ENCODE results near the gene CACNA1A. TPM values are rescaled to one million over a fixed set of nuclear protein-coding genes. Genes with fewer than 3 reads are reported as not detected.

Gene CACNA1A
- total and polyA plus RNA-seq, 2 of the 4 experiments (the other 2 are of a cell fraction), result 5.9 to 15.0 TPM

DNA sequence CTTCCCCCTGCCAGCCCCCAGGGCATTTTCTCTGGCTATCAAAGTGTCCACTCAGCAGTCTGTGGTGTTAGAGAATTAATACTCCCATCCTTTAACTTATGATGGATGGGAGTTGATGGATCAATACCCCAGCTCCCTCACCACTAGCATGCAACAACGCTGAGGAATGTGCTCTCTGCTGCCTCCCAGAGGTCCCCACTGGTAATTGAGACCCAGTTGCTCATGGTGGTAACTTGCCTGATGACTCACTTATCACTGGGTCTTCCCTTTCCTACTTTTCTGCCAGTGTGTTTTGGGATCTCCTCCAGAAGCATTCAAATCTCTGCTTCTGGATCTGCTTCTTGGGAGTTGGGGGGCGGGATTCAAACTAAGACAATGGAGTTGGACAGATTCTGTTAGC is 20.3 kb upstream of the CACNA1A start:
- Histone ChIP-seq H3K18ac (ENCODE audit: low read depth, low read length) (no peak overlapping the region), H2BK15ac (ENCODE audit: low read depth, low read length) (no peak overlapping the region), H3K27me3 (ENCODE audit: control insufficient read depth, insufficient read depth, low read length) (peaks cover 9% of the 10 kb centered on the region), H2AK5ac (ENCODE audit: low read depth, low read length) (no peak overlapping the region), H4K5ac (ENCODE audit: low read depth, low read length) (no peak overlapping the region), H3K23ac (ENCODE audit: low read depth, low read length) (no peak overlapping the region), H2AFZ (replicated peaks; ENCODE audit: low read length, poor library complexity) (no peak overlapping the region), H4K20me1 (ENCODE audit: insufficient read depth, low read length) (no peaks in the 10 kb centered on the region), H3K4me3 (ENCODE audit: insufficient read depth, low read depth, low read length) (no peak overlapping the region), H3K4me1 (ENCODE audit: control insufficient read depth, insufficient read depth, low read length) (no peaks in the 10 kb centered on the region), H3K9ac (ENCODE audit: low read depth, low read length) (no peak overlapping the region), H3K79me1 (ENCODE audit: low read depth in 1 of 2, low read length in 2 of 2) (no peaks in the 10 kb centered on the region), H2BK20ac (ENCODE audit: low read depth, low read length) (no peak overlapping the region), H3K9me1 (ENCODE audit: insufficient read depth, low read length) (no peaks in the 10 kb centered on the region), H2BK120ac (ENCODE audit: low read depth, low read length) (no peak overlapping the region), H3K4ac (ENCODE audit: low read depth, low read length) (no peak overlapping the region), H3K56ac (ENCODE audit: extremely low read depth, insufficient read depth, low read length) (no peak overlapping the region), H4K91ac (ENCODE audit: insufficient read depth, low read depth, low read length) (no peak overlapping the region), H3K4me2 (ENCODE audit: low read depth, low read length) (no peak overlapping the region), H3K27ac (ENCODE audit: insufficient read depth, low read length) (no peak overlapping the region), H3K9me3 (ENCODE audit: control insufficient read depth, insufficient read depth, low read length) (peaks cover 2% of the 10 kb centered on the region), H3K36me3 (ENCODE audit: control insufficient read depth, insufficient read depth, low read length) (no peaks in the 10 kb centered on the region), H3K14ac (replicated peaks; ENCODE audit: low read depth, low read length) (no peak overlapping the region), H4K8ac (ENCODE audit: low read depth in 2 of 2, low read length in 2 of 2) (no peak overlapping the region), H2AK9ac (replicated peaks; ENCODE audit: low read depth, low read length, poor library complexity) (no peak overlapping the region), H2BK5ac (ENCODE audit: low read depth, low read length, poor library complexity, severe bottlenecking) (no peak overlapping the region)
- POLR2A ChIA-PET (ENCODE audit: unreplicated experiment), result no interaction called here
- TF ChIP-seq MAFK (IDR thresholded peaks at IDR 0.05; ENCODE audit: low read depth, low read length) (peak; percentile 42; the same call in 1 of the 2 replicates), RAD21 (IDR thresholded peaks at IDR 0.05; ENCODE audit: low read length) (no peak)
- TF ChIP-seq, protein P1, sequence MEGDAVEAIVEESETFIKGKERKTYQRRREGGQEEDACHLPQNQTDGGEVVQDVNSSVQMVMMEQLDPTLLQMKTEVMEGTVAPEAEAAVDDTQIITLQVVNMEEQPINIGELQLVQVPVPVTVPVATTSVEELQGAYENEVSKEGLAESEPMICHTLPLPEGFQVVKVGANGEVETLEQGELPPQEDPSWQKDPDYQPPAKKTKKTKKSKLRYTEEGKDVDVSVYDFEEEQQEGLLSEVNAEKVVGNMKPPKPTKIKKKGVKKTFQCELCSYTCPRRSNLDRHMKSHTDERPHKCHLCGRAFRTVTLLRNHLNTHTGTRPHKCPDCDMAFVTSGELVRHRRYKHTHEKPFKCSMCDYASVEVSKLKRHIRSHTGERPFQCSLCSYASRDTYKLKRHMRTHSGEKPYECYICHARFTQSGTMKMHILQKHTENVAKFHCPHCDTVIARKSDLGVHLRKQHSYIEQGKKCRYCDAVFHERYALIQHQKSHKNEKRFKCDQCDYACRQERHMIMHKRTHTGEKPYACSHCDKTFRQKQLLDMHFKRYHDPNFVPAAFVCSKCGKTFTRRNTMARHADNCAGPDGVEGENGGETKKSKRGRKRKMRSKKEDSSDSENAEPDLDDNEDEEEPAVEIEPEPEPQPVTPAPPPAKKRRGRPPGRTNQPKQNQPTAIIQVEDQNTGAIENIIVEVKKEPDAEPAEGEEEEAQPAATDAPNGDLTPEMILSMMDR (conservative IDR thresholded peaks at IDR 0.05; ENCODE audit: low read depth, low read length), result peak; percentile 28
- dilution Hi-C loops (cut with HindIII; ENCODE audit: low sequenced_read_pairs, unreplicated experiment), result no loop called here
- CTCF ChIA-PET, result interaction anchor here (0.5 to 0.6 kb wide), 2 partner anchors 47 to 359 kb away, joined by 3 to 4 read pairs; no protein-coding TSS in a partner anchor
- WGBS, 2 experiments (ENCODE audit: extremely low coverage in 2 of 2, insufficient read length in 1 of 2), result no CpG with 5 or more reads among the region's 2 CpGs
- no peak for ATAC-seq (ENCODE audit: low read depth)
- no TSS peak for BruUV-seq (replicated peaks)
- peak; percentile 18 for DNase-seq
- in situ Hi-C loops (cut with MboI; ENCODE audit: low sequenced_read_pairs), result no loop called here
- intact Hi-C loops (cut with micrococcal nuclease), result no loop called here

Data from IMR-90 (cell line).